Activated T-cell treated with anti-CD3 and anti-CD28 coated beads, Interleukin-2, amount 50 U/mL, for 4 hours (primary cell): ENCODE results near the gene BSCL2. TPM values are rescaled to one million over a fixed set of nuclear protein-coding genes. Genes with fewer than 3 reads are reported as not detected.
"Not testable (repeated sequence)": the region's sequence is repeated elsewhere in the genome, so short reads cannot be mapped to it uniquely, and the experiment has no call there.

ENCODE experiments used
- ATAC-seq, 2 donors: fragments of 200-7000 bp; cut with Tn5 transposase; one replicate each; pipeline ENCODE4 v1.10.0; 2021
- DNase-seq: peaks from one replicate; pipeline ENCODE4 v3.0.0-alpha.2; 2020
- H3K27me3 Mint-ChIP-seq: one replicate; pipeline ENCODE4 v1.8.0; 2021; ENCODE audit warnings: low read depth, mixed read lengths
- H3K36me3 Mint-ChIP-seq: one replicate; pipeline ENCODE4 v1.8.0; 2022; ENCODE audit warnings: mixed read lengths; ENCODE audit not compliant: insufficient read depth
- H3K4me1 Mint-ChIP-seq: one replicate; pipeline ENCODE4 v1.8.0; 2021; ENCODE audit warnings: low read depth, mixed read lengths
- H3K4me3 Mint-ChIP-seq: one replicate; pipeline ENCODE4 v1.8.0; 2021; ENCODE audit warnings: mild to moderate bottlenecking, moderate library complexity, mixed read lengths
- H3K9me3 Mint-ChIP-seq: one replicate; pipeline ENCODE4 v1.8.0; 2021; ENCODE audit warnings: mixed read lengths
- total RNA-seq, 3 donors: library from RNA; stranded (reverse); gene quantifications; one replicate each; pipeline ENCODE4 v1.2.1, GENCODE V29; 2021

Gene BSCL2
- total RNA-seq, 3 donors from 2014 or later: 23.6 to 29.6 (median 26.9) TPM

DNA sequence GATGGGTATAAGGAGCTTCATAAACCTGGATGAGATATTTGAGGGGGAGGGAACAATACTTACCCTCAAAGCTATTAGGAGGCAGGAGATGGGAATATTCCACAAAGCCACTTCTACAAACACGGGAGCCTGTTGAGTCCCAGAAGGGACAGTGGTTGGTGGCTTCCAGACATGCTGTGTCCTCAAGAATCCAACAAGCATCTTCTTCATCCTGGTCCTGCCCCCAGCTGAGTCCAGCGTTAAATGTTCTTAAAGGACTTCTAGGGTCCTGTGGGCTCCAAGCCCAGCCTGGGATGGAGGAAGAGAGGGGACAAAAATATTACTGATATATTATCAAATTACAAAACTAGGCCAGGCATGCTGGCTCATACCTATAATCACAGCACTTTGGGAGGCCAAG lies 39.8 kb downstream of the BSCL2 start:
- Mint-ChIP-seq H3K9me3 (no peaks in the 10 kb centered on the region), H3K36me3 (peaks cover 26% of the 10 kb centered on the region), H3K4me1 (peaks cover 33% of the 10 kb centered on the region), H3K4me3 (peak overlapping the region; percentile 98), H3K27me3 (no peaks in the 10 kb centered on the region)
- DNase-seq (no peak), ATAC-seq (no peak)

DNA sequence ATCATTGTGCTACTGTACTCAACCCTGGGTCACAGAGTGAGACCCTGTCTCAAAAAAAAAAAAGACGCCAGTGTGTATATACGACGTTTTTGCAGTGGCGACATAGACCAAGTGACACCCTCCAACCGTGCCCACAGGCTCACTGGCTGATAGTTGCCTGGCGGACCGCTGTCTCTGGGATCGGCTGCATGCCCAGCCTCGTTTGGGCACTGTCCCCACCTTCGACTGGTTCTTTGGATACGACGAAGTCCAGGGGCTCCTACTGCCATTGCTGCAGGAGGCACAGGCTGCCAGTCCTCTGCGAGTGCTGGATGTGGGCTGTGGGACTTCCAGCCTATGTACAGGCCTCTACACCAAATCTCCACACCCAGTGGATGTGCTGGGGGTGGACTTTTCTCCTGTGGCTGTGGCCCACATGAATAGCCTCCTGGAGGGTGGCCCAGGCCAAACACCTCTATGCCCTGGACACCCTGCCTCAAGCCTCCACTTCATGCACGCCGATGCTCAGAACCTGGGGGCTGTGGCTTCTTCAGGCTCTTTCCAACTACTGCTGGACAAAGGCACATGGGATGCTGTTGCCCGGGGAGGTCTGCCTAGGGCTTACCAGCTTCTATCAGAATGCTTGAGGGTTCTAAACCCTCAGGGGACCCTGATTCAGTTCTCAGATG lies 40.8 kb downstream of the BSCL2 start:
- ATAC-seq: no peak
- Mint-ChIP-seq H3K36me3 (peaks cover 26% of the 10 kb centered on the region), H3K27me3 (no peaks in the 10 kb centered on the region), H3K9me3 (no peaks in the 10 kb centered on the region), H3K4me1 (peaks cover 30% of the 10 kb centered on the region), H3K4me3 (peak overlapping the region; percentile 98)
- DNase-seq: no peak

DNA sequence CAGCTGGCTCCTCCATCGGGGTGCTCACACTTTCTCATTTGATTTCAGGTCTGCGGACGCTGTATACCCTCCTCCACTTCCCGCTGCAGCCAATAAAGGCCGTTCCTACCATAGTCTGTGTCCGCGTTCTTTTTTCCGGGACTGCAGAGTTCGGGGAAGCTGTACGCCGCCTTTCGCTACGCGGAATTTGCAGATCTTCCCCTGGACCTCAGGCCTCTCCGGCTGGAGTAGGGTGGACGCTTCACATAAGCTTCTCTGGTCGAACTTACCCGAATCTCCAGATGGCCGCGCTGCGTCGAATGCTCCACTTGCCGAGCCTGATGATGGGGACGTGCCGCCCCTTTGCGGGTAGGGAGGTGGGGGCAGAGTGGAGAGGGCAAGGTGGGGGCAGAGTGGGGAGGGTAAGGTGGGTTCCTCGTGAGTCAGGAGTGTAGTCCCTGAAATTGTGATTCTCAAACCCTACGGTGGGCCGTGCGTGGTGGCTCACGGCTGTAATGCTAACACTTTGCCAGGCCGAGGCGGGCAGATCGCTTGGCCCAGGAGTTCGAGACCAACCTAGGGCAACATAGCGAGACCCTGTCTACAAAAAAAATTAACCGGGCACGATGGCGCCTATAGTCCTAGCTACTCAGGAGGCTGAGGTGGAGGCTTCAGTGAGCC lies 41.5 kb downstream of the BSCL2 start:
- peak; percentile 63 for DNase-seq
- H3K27me3 Mint-ChIP-seq: no peaks in the 10 kb centered on the region

DNA sequence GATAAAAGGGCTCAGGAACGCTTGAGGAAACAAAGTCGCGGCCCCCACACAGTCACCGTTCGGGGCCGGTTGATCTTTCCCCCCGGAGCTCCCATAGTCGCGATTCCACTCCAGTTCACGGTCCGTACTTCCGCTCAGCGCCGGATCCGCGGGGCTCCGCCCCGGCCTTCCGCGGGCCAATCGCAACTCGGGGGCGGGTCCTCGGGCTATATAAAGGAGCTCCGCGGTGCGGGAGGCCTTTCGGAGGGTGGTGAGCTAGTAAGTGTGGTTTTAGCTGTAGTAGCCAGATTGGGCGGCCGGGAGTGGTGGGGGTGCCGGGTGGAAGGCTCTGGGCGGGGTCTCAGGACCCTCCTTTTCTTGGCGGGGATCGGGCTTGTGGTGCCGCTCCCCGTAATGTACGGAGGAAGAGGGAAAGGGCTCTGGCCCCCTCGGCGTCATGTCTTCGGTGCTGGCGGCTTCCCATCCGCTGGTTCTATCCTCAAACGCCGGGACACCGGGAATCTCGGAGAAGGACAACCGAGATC lies 42.1 kb downstream of the BSCL2 start, which contains the start of the genes C11orf98 and CSKMT:
Gene C11orf98, minus strand, starts transcription at position 136 of the 524 bp plus-strand sequence. Its CDS starts 41 bp downstream, at position 95.
Gene CSKMT, plus strand, starts transcription at position 238 of the 524 bp plus-strand sequence. CDS start 568 bp downstream, outside the sequence.
- H3K9me3 Mint-ChIP-seq: no peaks in the 10 kb centered on the region
- DNase-seq (peak; percentile 96), ATAC-seq (peak; percentile 89 to 91)
- H3K27me3 Mint-ChIP-seq: no peaks in the 10 kb centered on the region
- H3K4me1 Mint-ChIP-seq: peaks cover 26% of the 10 kb centered on the region
- H3K4me3 Mint-ChIP-seq: peak within 1 kb of the TSS; percentile 98
- peaks cover 26% of the 10 kb centered on the region for H3K36me3 Mint-ChIP-seq

More for the DNA sequence above, 41.5 kb downstream of the BSCL2 start:
- Mint-ChIP-seq H3K36me3 (peaks cover 26% of the 10 kb centered on the region), H3K9me3 (no peaks in the 10 kb centered on the region), H3K4me1 (peaks cover 30% of the 10 kb centered on the region), H3K4me3 (peak overlapping the region; percentile 98)
- ATAC-seq: peak; percentile 27 to 38

DNA sequence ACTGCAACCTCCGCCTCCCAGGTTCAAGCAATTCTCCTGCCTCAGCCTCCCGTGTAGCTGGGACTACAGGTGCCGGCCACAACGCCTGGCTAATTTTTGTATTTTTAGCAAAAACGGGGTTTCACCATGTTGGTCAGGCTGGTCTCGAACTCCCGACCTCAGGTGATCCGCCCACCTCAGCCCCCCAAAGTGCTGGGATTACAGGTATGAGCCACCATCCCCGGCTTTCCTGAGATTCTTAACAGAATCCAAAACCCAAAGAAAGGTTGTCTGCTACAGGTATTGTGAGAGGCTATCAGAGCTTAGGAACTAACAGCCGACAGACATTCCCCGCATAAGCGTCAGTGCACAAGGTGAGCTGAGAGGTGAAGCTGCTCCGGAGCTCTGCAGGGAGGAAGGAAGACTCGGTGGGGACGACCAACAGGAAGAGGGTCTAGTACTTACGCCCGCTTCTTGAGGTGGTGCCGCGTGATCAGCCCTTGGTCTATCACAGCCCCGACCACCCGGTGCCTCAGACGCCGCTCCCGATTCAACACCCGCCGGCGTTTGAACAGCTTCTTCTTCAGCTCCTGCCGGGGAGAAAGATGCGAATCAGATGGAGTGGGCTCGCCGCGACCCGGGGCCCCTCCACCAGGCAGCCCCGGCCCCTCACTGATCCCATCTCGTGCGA lies 42.7 kb downstream of the BSCL2 start:
- Mint-ChIP-seq H3K27me3 (no peaks in the 10 kb centered on the region), H3K4me3 (peak overlapping the region; percentile 98), H3K4me1 (peaks cover 23% of the 10 kb centered on the region), H3K9me3 (no peaks in the 10 kb centered on the region), H3K36me3 (peaks cover 25% of the 10 kb centered on the region)
- ATAC-seq (peak; percentile 56 to 64), DNase-seq (peak; percentile 37)

DNA sequence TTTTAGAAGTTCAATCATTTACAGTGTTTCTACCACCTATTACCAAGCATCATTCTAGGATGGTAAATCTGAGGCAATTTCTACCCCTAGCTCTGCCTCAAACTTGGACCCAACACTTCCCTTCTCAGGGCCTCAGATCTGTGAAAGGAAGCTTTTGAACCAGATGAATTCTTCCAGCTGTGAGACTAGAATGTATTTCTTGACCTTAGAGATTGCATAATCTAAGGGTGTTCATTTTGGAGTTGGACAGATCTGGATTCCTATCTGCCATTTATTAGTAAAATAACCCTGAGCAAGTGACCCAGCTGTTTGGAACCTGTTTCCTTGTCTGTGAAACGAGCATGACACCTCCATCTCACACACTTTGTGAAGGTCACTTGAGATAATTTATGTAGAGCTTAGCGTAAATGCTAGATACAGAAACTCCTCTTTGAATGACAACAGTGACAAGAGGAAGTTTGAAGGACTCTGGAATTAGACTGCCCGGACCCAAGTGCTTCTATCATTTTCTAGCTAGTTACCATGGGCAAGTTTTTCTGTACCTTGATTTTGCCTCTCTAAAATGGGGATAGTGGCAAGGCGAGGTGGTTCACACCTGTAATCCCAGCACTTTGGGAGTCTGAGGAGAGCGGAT lies 50.3 kb downstream of the BSCL2 start:
- no peak overlapping the region for H3K4me3 Mint-ChIP-seq

DNA sequence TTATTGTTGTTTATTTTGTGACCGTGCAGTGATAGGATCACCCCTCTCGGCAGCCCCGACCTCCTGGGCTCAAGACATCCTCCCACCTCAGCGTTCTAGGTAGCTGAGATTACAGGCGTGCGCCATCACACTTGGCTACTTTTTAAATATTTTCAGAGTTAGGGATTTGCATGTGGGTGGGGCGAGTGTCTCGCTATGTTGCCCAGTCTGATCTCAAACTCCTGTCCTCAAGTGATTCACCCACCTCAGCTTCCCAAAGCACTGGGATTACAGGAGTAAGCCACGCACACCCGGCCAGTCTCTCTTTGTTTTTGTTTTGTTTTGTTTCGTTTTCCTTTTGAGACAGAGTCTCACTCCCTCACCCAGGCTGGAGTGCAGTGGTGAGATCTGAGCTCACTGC lies 52.9 kb downstream of the BSCL2 start:
- DNase-seq: no peak
- H3K4me1 Mint-ChIP-seq: peaks cover 13% of the 10 kb centered on the region
- H3K4me3 Mint-ChIP-seq: peak overlapping the region; percentile 52
- no peaks in the 10 kb centered on the region for H3K27me3 Mint-ChIP-seq
- ATAC-seq: no peak
- no peaks in the 10 kb centered on the region for H3K9me3 Mint-ChIP-seq
- no peaks in the 10 kb centered on the region for H3K36me3 Mint-ChIP-seq

More for the DNA sequence above, 50.3 kb downstream of the BSCL2 start:
- DNase-seq (no peak), ATAC-seq (no peak)
- no peaks in the 10 kb centered on the region for H3K27me3 Mint-ChIP-seq
- H3K9me3 Mint-ChIP-seq: no peaks in the 10 kb centered on the region
- H3K4me1 Mint-ChIP-seq: peaks cover 10% of the 10 kb centered on the region
- H3K36me3 Mint-ChIP-seq: no peaks in the 10 kb centered on the region

DNA sequence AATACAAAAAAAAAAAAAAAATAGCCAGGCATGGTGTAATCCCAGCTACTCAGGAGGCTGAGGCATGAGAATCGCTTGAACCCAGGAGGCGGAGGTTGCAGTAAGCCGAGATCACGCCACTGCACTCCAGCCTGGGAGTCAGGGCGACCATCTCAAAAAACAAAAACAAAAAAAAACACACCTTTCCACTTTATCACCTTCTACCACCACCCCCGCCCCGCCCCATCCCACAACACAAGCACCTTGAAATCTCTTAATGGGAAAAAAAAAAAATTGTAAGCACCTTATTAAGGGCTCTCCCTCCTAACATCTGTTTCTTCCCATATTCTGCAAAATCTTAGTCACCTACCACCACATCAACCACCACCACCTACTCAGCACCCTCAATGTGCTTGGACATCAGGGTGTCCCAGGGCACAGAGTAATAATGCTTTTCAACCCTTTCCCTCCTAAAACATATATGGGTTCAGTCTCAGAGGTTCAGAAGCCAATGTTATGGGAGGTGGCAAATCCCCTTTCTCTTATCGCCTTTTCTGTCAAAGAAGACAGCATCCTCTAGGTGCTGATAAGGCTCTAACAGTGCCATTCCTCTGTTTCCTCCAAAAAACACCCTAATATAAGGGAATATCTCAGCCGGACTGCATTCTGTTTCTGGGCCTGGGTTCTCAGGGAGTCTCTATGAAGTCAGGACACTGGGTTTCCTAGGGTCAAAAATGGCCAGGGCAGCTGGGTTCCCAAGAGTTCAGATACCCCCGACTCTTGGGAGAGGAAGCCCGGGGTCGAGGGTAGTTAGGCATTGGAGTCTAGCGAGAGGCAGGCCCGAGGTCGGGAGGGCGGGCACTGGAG lies 54.8 kb downstream of the BSCL2 start:
- Mint-ChIP-seq H3K4me3 (peak overlapping the region; percentile 91), H3K27me3 (no peaks in the 10 kb centered on the region), H3K4me1 (peaks cover 13% of the 10 kb centered on the region), H3K36me3 (peaks cover 2% of the 10 kb centered on the region), H3K9me3 (no peaks in the 10 kb centered on the region)
- peak; percentile 13 to 18 for ATAC-seq
- no peak for DNase-seq

DNA sequence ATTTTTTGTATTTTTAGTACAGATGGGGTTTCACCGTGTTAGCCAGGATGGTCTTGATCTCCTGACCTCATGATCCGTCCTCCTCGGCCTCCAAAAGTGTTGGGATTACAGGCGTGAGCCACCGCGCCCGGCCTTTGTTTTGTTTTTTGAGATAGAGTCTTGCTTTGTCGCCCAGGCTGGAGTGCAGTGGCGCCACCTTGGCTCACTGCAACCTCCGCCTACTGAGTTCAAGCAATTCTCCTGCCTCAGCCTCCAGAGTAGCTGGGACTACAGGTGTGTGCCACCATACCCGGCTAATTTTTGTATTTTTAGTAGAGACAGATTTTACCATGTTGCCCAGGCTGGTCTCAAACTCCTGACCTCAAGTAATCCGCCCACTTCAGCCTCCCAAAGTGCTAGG lies 56.9 kb downstream of the BSCL2 start:
- not testable (repeated sequence) for H3K27me3 Mint-ChIP-seq, ATAC-seq, DNase-seq, H3K9me3 Mint-ChIP-seq, H3K4me3 Mint-ChIP-seq, H3K36me3 Mint-ChIP-seq
- peaks cover 23% of the 10 kb centered on the region for H3K4me1 Mint-ChIP-seq

DNA sequence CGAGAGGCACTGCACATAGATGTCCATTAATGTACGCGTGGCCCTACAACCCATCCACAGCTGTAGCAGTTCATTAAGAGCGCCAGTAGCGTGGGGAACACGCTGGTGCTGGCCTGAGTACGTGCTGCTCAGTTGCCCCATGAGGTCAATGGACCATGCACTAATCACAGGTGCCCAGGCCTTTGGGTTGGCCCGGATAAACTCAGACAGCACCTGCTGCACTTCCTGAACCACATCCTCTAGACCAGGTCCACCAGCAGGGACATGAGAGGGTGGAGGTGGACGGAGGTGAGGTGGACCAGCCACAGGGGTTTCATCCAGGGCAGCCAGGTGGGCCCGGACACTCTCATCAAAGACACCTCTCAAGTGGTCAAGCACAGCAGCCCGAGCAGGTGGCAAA lies 57.7 kb downstream of the BSCL2 start:
- Mint-ChIP-seq H3K27me3 (no peaks in the 10 kb centered on the region), H3K9me3 (no peaks in the 10 kb centered on the region), H3K4me3 (no peak overlapping the region), H3K4me1 (peaks cover 28% of the 10 kb centered on the region), H3K36me3 (peaks cover 2% of the 10 kb centered on the region)
- DNase-seq (no peak), ATAC-seq (no peak)

DNA sequence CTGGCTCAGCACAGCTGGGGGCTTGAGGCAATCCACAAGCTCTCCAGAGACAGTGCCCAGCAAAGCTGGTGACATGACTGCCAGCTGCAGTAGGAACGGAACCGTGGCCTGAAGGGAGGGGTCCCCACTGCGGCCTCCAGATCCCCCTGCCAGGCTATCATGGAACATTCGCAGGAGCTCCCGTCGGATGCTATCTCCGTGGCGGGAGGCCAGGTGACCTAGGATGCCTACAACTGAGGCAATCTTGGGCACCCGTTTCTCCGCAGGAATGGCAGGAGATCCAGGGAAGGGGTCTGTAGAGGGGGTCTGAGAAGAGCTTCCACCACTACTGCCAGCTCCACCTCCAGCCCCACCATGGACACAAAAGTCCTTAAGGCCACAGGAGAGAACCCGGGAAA lies 58.3 kb downstream of the BSCL2 start:
- DNase-seq (no peak), ATAC-seq (no peak)
- H3K36me3 Mint-ChIP-seq: peaks cover 2% of the 10 kb centered on the region
- H3K4me3 Mint-ChIP-seq: no peak overlapping the region
- peaks cover 31% of the 10 kb centered on the region for H3K4me1 Mint-ChIP-seq
- H3K9me3 Mint-ChIP-seq: no peaks in the 10 kb centered on the region
- H3K27me3 Mint-ChIP-seq: no peaks in the 10 kb centered on the region

DNA sequence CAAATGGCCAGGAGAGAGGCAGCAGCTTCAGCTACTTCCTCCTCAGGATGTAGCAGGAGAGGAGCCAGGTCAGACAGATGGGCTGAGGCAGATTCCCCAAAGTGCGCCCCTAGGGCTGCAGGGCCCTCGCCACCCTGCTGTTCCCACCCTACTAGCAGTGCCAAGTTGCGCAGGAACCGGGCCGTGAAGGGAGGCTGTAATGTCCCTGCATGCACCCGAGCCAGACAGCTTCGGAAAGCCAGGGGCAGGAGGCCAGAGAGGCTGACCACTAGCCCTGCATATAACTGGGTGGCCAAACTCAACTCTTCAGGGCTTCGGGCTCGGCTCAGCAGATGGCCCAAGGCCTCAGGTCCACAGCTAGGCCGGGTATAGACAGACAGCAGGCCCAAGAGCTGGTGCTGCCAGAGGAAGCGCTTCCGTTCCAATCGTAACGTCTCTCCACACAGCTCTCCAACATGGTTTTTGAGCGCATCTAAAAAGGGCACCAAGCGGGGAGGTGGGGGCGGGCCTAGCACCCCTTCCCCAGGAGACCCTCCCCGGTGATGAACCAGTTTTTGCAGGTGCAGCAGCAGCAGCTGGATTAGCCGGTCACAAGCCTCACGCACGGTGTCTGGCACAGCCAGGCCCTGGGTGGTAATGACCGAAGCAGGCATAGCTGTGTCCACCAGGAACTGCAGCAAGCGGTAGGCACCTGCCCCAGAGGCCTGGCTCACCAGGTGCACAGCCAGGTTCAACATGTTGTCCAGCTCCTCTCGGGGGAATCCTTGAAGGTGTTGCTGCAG lies 58.8 kb downstream of the BSCL2 start:
- no peaks in the 10 kb centered on the region for H3K9me3 Mint-ChIP-seq
- ATAC-seq (no peak), DNase-seq (no peak)
- no peaks in the 10 kb centered on the region for H3K27me3 Mint-ChIP-seq
- peaks cover 28% of the 10 kb centered on the region for H3K4me1 Mint-ChIP-seq
- peaks cover 2% of the 10 kb centered on the region for H3K36me3 Mint-ChIP-seq
- H3K4me3 Mint-ChIP-seq: no peak overlapping the region

DNA sequence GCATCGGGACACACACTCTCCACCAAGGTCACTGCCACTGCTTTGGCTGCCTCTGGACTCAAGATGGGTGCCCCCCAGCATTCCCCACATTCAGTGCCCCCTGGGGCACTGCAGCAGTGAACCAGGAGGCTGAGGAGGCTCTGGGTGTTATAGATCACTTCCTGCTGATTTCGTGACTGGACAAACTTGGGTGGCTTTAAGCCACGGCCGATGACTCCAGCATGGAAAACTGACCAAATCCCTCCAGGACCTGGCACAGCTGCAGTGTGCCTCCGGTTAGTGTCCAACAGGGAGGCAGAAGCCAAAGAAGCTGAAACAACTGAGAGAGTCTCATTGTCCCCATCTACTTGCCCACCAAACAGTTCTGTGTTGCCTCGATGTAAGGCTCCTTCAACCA lies 59.6 kb downstream of the BSCL2 start:
- ATAC-seq (no peak), DNase-seq (no peak)
- Mint-ChIP-seq H3K27me3 (no peaks in the 10 kb centered on the region), H3K36me3 (peaks cover 2% of the 10 kb centered on the region), H3K4me3 (no peak overlapping the region), H3K9me3 (no peaks in the 10 kb centered on the region), H3K4me1 (peaks cover 30% of the 10 kb centered on the region)
